Measurements from ENCODE around the gene KDM8. TPM values are rescaled to one million over a fixed set of nuclear protein-coding genes. Genes with fewer than 3 reads are reported as not detected.

KDM8 gene
- total RNA-seq, 2 donors from 2014 or later = 5.2 to 7.1 TPM

GRCh38 chr16:27265982-27266381 lies 62.7 kb downstream of the KDM8 start:
- Histone ChIP-seq H3K27ac (no peak overlapping the region), H3K36me3 (no peaks in the 10 kb centered on the region), H3K4me1 (no peaks in the 10 kb centered on the region), H3K4me3 (no peak overlapping the region), H3K9ac (ENCODE audit: low read depth in 2 of 2, low read length in 2 of 2) (no peak overlapping the region), H3K9me3 (no peaks in the 10 kb centered on the region), H3K27me3 (no peaks in the 10 kb centered on the region)
- TF ChIP-seq CTCF (IDR thresholded peaks at IDR 0.05) = no peak
- no peak for DNase-seq
- intact Hi-C loops (cut with DNase I) = loop anchor here (10.0 kb wide), 1 partner anchor 49 kb away; the partner anchor contains the start of gene IL4R

GRCh38 chr16:27267037-27267677 lies 63.8 kb downstream of the KDM8 start:
- Histone ChIP-seq H3K9ac (ENCODE audit: low read depth in 2 of 2, low read length in 2 of 2) (no peak overlapping the region), H3K27me3 (no peaks in the 10 kb centered on the region), H3K4me1 (no peaks in the 10 kb centered on the region), H3K27ac (no peak overlapping the region), H3K36me3 (no peaks in the 10 kb centered on the region), H3K9me3 (no peaks in the 10 kb centered on the region), H3K4me3 (no peak overlapping the region)
- no peak for DNase-seq
- intact Hi-C loops (cut with DNase I) = loop anchor here (10.0 kb wide), 1 partner anchor 48 kb away; the partner anchor contains the start of gene IL4R
- no peak for TF ChIP-seq CTCF (IDR thresholded peaks at IDR 0.05)

- Histone ChIP-seq H3K4me3 (peak within 1 kb of the TSS; percentile 80), H3K9me3 (no peaks in the 10 kb centered on the region), H3K36me3 (no peaks in the 10 kb centered on the region), H3K9ac (ENCODE audit: low read depth in 2 of 2, low read length in 2 of 2) (peak within 1 kb of the TSS; percentile 78 to 79), H3K27me3 (no peaks in the 10 kb centered on the region), H3K4me1 (peaks cover 2% of the 10 kb centered on the region), H3K27ac (peak within 1 kb of the TSS; percentile 75)
- intact Hi-C loops (cut with DNase I) = loop anchor here (10.0 kb wide), 1 partner anchor 46 kb away; the partner anchor contains the start of gene IL4R
- DNase-seq = peak; percentile 100
- TF ChIP-seq CTCF (IDR thresholded peaks at IDR 0.05) = no peak
These were observed 65.3 kb downstream of the KDM8 start, which contains the start of gene NSMCE1 for GRCh38 chr16:27268376-27269299. NSMCE1 (minus strand) TSS chr16:27268772; CDS start chr16:27257570, 11,202 bp downstream.

- Histone ChIP-seq H3K9me3 (no peaks in the 10 kb centered on the region), H3K36me3 (no peaks in the 10 kb centered on the region), H3K27ac (no peak overlapping the region), H3K4me1 (peaks cover 2% of the 10 kb centered on the region), H3K9ac (ENCODE audit: low read depth in 2 of 2, low read length in 2 of 2) (peak overlapping the region; percentile 78 to 79), H3K27me3 (no peaks in the 10 kb centered on the region), H3K4me3 (peak overlapping the region; percentile 80)
- DNase-seq = no peak
- TF ChIP-seq CTCF (IDR thresholded peaks at IDR 0.05) = no peak
- intact Hi-C loops (cut with DNase I) = loop anchor here (10.0 kb wide), 1 partner anchor 45 kb away; the partner anchor contains the start of gene IL4R
These were observed 66.2 kb downstream of the KDM8 start for GRCh38 chr16:27269300-27270150.

GRCh38 chr16:27270349-27270748 lies 67.0 kb downstream of the KDM8 start:
- Histone ChIP-seq H3K4me3 (no peak overlapping the region), H3K36me3 (no peaks in the 10 kb centered on the region), H3K27me3 (no peaks in the 10 kb centered on the region), H3K27ac (no peak overlapping the region), H3K4me1 (peaks cover 2% of the 10 kb centered on the region), H3K9ac (ENCODE audit: low read depth in 2 of 2, low read length in 2 of 2) (no peak overlapping the region), H3K9me3 (no peaks in the 10 kb centered on the region)
- no peak for DNase-seq
- no peak for TF ChIP-seq CTCF (IDR thresholded peaks at IDR 0.05)
- intact Hi-C loops (cut with DNase I) = no loop called here

Measured in colonic mucosa (tissue), 4 donors.